GM12873 (cell line): ENCODE data around the gene MSLN.

ENCODE experiments used
- TF ChIP-seq, protein P1 (sequence below): IDR thresholded peaks from 2 replicates; pipeline ENCODE4 v1.5.1; 2012; ENCODE audit warnings: low read depth, mild to moderate bottlenecking, moderate library complexity, low read length, control low read depth; ENCODE audit not compliant: insufficient read depth; ENCODE audit errors: missing control alignments

The MSLN gene

GRCh38 chr16:807347-808084 lies 47.0 kb downstream of the MSLN start:
- TF ChIP-seq, protein P1, sequence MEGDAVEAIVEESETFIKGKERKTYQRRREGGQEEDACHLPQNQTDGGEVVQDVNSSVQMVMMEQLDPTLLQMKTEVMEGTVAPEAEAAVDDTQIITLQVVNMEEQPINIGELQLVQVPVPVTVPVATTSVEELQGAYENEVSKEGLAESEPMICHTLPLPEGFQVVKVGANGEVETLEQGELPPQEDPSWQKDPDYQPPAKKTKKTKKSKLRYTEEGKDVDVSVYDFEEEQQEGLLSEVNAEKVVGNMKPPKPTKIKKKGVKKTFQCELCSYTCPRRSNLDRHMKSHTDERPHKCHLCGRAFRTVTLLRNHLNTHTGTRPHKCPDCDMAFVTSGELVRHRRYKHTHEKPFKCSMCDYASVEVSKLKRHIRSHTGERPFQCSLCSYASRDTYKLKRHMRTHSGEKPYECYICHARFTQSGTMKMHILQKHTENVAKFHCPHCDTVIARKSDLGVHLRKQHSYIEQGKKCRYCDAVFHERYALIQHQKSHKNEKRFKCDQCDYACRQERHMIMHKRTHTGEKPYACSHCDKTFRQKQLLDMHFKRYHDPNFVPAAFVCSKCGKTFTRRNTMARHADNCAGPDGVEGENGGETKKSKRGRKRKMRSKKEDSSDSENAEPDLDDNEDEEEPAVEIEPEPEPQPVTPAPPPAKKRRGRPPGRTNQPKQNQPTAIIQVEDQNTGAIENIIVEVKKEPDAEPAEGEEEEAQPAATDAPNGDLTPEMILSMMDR: no peak

GRCh38 chr16:808085-808386 lies 47.5 kb downstream of the MSLN start:
- TF ChIP-seq, protein P1: no peak

DNA sequence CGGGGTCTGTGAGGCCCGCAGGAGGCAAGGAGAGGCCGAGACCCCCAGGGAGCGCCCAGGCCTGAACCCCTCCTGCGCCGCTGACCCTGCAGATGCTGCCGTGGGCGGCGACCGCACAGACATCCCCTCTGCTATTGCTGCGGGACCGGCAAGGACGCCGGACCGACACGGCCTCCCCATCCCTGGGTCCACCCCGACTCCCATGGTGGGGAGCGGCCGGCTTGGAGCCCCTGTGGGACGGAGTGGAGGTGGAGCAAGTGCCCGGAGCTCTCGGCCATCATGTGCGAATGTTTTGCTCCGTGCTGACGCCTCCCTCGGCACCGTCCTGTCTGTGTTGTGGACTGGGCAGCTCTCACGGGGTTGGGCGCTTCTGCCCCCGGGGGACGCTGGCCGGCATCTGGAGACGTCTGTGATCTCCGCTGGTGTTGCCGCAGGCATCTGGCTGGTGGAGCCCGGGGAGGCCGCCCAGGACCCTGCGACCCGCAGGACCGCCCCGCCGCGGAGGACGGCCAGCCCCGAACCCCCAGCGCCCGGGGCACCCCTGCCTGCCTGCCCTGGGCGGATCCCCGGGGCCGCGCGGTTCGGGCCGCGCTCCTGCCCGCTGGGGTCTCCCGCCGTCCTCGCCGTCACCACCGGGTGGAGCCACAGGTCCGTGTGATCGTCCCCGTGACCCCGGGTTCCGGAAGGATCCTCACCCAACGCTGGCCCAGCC lies 52.8 kb downstream of the MSLN start:
- TF ChIP-seq, protein P1: peak; percentile 60

DNA sequence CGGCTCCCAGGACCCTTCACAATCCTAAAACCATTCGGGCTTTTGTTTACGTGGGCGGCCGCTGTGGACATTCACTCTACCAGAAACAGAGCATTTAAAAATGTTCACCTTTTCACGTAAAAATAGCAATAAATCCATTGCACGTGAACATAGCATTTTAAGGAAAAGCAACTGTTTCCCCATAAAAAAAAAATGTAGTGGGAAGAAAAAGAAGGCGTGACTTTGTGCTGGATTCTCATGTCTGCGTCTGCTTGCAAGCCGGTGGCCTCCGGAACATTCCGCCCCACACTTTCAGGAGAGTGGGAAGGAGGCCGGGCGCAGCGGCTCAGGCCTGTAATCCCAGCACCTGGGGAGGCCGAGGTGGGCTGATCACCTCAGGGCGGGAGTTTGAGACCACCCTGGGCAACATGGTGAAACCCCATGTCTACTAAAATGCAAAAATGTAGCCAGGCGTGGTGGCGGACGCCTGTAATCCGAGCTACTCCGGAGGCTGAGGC lies 53.4 kb downstream of the MSLN start:
- TF ChIP-seq, protein P1: no peak

GRCh38 chr16:814974-815373 lies 54.4 kb downstream of the MSLN start:
- TF ChIP-seq, protein P1: no peak

GRCh38 chr16:815861-816260 lies 55.3 kb downstream of the MSLN start:
- TF ChIP-seq, protein P1: no peak
